Activated T-cell treated with anti-CD3 and anti-CD28 coated beads, Interleukin-2, amount 50 U/mL, for 24 hours (primary cell): ENCODE results near the gene GPC5.

Experiments
- DNase-seq: peaks from one replicate; pipeline ENCODE4 v3.0.0-alpha.2; 2020
- H3K27ac Mint-ChIP-seq: 2 replicates; pipeline ENCODE4 v1.8.0; 2020; ENCODE audit warnings: mild to moderate bottlenecking, mixed read lengths
- H3K27me3 Mint-ChIP-seq: 2 replicates; pipeline ENCODE4 v1.8.0; 2020; ENCODE audit warnings: mixed read lengths
- H3K36me3 Mint-ChIP-seq: 2 replicates; pipeline ENCODE4 v1.8.0; 2020; ENCODE audit warnings: low read depth, mixed read lengths
- H3K4me1 Mint-ChIP-seq: 2 replicates; pipeline ENCODE4 v1.8.0; 2020; ENCODE audit warnings: low read depth, mixed read lengths
- H3K4me3 Mint-ChIP-seq: 2 replicates; pipeline ENCODE4 v1.8.0; 2020; ENCODE audit warnings: mild to moderate bottlenecking, moderate library complexity, mixed read lengths
- H3K9me3 Mint-ChIP-seq: 2 replicates; pipeline ENCODE4 v1.8.0; 2020; ENCODE audit warnings: mixed read lengths

The GPC5 gene

GRCh38 chr13:91719033-91719432, 320.6 kb downstream of the GPC5 start:
- H3K4me3 Mint-ChIP-seq: no peak overlapping the region
- no peaks in the 10 kb centered on the region for H3K9me3 Mint-ChIP-seq
- no peak for DNase-seq
- H3K36me3 Mint-ChIP-seq: no peaks in the 10 kb centered on the region
- no peaks in the 10 kb centered on the region for H3K4me1 Mint-ChIP-seq
- no peaks in the 10 kb centered on the region for H3K27me3 Mint-ChIP-seq
- no peak overlapping the region for H3K27ac Mint-ChIP-seq

DNA sequence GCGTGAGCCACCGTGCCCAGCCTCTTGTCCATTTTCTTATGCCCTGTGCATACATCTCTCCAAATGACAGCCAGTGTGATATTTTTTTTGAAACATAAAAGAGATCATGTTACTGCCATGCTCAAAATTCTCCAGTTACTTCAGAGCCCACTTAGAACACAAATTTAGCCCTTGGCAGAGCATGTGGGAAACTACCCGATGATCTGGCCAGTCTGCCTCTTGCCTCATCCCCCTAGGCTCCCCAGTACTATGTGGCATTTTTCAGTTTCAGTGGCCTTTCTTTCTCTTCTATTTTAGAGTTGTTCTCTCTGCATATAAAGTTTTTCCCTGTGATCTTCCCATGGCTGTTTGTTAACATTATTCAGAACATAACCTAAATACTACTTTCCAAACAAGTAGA, 323.0 kb downstream of the GPC5 start:
- Mint-ChIP-seq H3K36me3 (no peaks in the 10 kb centered on the region), H3K27me3 (no peaks in the 10 kb centered on the region), H3K27ac (no peak overlapping the region), H3K4me3 (no peak overlapping the region), H3K4me1 (no peaks in the 10 kb centered on the region), H3K9me3 (no peaks in the 10 kb centered on the region)
- no peak for DNase-seq

- Mint-ChIP-seq H3K27ac (no peak overlapping the region), H3K36me3 (no peaks in the 10 kb centered on the region), H3K4me1 (no peaks in the 10 kb centered on the region), H3K9me3 (no peaks in the 10 kb centered on the region), H3K4me3 (no peak overlapping the region), H3K27me3 (no peaks in the 10 kb centered on the region)
- no peak for DNase-seq
Observed at GRCh38 chr13:91722267-91722884, 324.0 kb downstream of the GPC5 start.

DNA sequence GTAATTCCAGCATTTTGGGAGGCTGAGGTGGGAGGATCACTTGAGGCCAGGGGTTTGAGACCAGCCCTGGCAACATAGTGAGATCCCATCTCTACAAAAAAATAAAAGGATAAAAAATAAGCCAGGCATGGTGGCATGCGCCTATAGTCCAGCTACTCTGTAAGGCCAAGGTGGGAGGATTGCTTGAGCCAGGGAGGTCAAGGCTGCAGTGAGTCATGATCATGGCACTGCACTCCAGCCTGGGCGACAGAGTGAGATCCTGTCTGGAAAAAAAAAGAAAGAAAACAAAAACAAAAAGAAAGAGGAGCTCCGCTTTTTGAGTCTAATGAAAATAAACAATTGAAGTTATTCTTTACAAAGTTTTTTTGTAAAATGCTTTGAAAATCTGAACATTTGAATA, 326.2 kb downstream of the GPC5 start:
- no peaks in the 10 kb centered on the region for H3K4me1 Mint-ChIP-seq

GRCh38 chr13:91725646-91726045, 327.2 kb downstream of the GPC5 start:
- Mint-ChIP-seq H3K4me3 (no peak overlapping the region), H3K9me3 (no peaks in the 10 kb centered on the region), H3K4me1 (no peaks in the 10 kb centered on the region), H3K36me3 (no peaks in the 10 kb centered on the region), H3K27ac (no peak overlapping the region), H3K27me3 (no peaks in the 10 kb centered on the region)
- no peak for DNase-seq

More for the DNA sequence above, 326.2 kb downstream of the GPC5 start:
- no peak overlapping the region for H3K27ac Mint-ChIP-seq
- no peaks in the 10 kb centered on the region for H3K27me3 Mint-ChIP-seq
- no peaks in the 10 kb centered on the region for H3K9me3 Mint-ChIP-seq
- H3K4me3 Mint-ChIP-seq: no peak overlapping the region
- no peaks in the 10 kb centered on the region for H3K36me3 Mint-ChIP-seq
- DNase-seq: no peak

DNA sequence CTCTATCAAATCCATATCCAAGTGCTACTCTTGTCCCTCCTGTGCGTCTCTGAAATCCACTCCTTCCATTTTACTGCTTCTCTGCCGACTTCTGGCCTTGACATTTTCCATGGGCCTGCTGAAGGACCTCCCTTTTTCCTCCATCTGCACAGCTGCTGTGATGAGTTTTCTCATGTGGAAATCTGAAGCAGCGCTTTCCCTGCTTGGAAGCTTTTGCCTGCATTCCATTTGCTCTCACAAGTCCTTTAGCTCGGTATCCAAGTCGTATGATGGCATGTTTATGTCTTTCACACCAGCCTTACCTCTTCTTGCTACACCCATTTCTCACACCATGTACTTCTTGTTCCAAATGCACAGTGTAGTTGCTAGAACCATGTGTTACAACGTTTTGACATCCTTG, 328.2 kb downstream of the GPC5 start:
- Mint-ChIP-seq H3K4me3 (no peak overlapping the region), H3K27ac (no peak overlapping the region), H3K27me3 (no peaks in the 10 kb centered on the region), H3K36me3 (no peaks in the 10 kb centered on the region), H3K9me3 (no peaks in the 10 kb centered on the region), H3K4me1 (no peaks in the 10 kb centered on the region)
- no peak for DNase-seq

DNA sequence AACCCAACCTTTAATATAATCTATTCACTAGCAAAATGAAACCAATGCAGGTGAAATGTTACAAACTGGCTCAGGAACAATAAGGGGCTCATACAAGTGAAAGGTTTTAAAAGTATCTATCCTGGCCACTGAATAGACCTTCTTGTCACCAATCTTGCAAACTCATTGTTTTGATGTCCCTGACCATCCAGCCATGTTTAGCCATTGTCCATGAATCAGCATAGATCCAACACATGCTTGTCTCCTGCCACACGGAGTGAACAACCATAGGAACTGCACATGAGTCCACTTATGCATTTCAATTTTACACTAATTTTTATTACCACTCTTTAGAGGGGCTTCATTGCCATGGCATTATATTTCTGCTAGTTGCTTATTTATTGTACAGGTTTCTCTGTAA, 331.4 kb downstream of the GPC5 start:
- Mint-ChIP-seq H3K27me3 (no peaks in the 10 kb centered on the region), H3K9me3 (no peaks in the 10 kb centered on the region), H3K4me3 (no peak overlapping the region), H3K36me3 (no peaks in the 10 kb centered on the region), H3K4me1 (no peaks in the 10 kb centered on the region), H3K27ac (no peak overlapping the region)
- DNase-seq: no peak

DNA sequence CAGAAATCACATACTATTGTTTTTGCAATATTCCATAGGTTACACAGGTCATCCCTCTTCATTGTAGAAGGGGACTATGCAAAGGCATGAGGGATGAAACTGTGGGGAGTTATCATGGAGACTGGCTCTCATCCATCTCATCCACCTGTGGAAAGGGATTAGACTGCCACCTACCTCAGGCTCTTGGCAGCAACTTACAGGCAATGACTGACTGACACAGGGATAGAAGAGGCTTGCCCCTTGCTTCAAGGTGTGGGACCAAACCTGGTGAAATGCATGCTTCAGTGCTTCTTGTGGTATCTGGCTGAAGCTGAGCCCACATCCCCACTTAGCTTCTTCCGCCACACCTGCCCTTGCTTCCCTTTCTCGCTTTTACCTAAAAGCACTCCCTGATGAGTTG, 341.3 kb downstream of the GPC5 start:
- no peak for DNase-seq
- H3K4me3 Mint-ChIP-seq: no peak overlapping the region
- no peak overlapping the region for H3K27ac Mint-ChIP-seq
- H3K9me3 Mint-ChIP-seq: no peaks in the 10 kb centered on the region
- no peaks in the 10 kb centered on the region for H3K27me3 Mint-ChIP-seq
- H3K36me3 Mint-ChIP-seq: no peaks in the 10 kb centered on the region
- no peaks in the 10 kb centered on the region for H3K4me1 Mint-ChIP-seq

GRCh38 chr13:91740756-91741155, 342.3 kb downstream of the GPC5 start:
- no peak for DNase-seq
- no peaks in the 10 kb centered on the region for H3K27me3 Mint-ChIP-seq
- no peaks in the 10 kb centered on the region for H3K4me1 Mint-ChIP-seq
- H3K9me3 Mint-ChIP-seq: no peaks in the 10 kb centered on the region
- no peak overlapping the region for H3K27ac Mint-ChIP-seq
- no peaks in the 10 kb centered on the region for H3K36me3 Mint-ChIP-seq
- H3K4me3 Mint-ChIP-seq: no peak overlapping the region

- Mint-ChIP-seq H3K4me3 (no peak overlapping the region), H3K9me3 (no peaks in the 10 kb centered on the region), H3K27ac (no peak overlapping the region), H3K4me1 (no peaks in the 10 kb centered on the region), H3K36me3 (no peaks in the 10 kb centered on the region), H3K27me3 (no peaks in the 10 kb centered on the region)
- DNase-seq: no peak
Observed at GRCh38 chr13:91741925-91742324, 343.5 kb downstream of the GPC5 start.

DNA sequence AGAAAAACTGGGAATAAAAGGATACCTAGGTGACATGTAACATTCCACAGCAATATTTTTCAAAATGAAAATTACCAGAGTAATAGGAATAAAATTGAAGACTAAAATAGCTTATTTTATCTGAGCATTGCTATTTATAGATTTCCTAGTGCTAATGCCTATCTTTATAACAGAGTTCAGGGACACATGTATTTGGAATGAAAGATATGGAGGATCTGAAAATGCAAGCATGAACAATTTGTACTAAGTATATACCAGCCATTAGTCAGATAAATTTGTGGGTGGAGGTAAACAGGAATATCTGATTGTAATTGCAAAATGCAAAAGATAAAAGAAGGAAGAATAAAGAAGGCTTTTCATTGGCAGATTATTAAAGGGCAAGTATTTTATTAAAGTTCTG, 345.9 kb downstream of the GPC5 start:
- no peaks in the 10 kb centered on the region for H3K9me3 Mint-ChIP-seq
- H3K27ac Mint-ChIP-seq: no peak overlapping the region
- H3K36me3 Mint-ChIP-seq: no peaks in the 10 kb centered on the region
- DNase-seq: no peak
- no peaks in the 10 kb centered on the region for H3K27me3 Mint-ChIP-seq
- no peaks in the 10 kb centered on the region for H3K4me1 Mint-ChIP-seq
- no peak overlapping the region for H3K4me3 Mint-ChIP-seq

DNA sequence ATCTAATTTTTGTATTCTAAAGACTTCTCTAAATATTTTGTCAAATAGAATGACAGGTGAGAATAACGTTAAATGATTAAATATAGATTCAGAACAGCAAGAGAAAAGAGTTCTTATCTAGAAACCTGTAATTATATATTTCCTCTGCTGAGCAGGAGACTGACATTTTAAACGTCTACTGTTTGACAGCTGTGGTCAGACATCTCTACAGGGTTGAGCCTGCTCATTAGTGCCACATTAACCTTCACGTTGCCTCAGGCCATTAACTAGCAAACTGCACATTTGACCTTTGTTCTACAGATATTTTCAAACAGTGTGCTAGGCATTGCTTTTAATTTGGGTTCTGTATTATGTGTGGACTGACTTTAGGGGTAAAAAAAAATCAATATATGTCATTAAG, 347.5 kb downstream of the GPC5 start:
- no peaks in the 10 kb centered on the region for H3K9me3 Mint-ChIP-seq
- H3K36me3 Mint-ChIP-seq: no peaks in the 10 kb centered on the region
- no peaks in the 10 kb centered on the region for H3K27me3 Mint-ChIP-seq
- H3K4me3 Mint-ChIP-seq: no peak overlapping the region
- H3K27ac Mint-ChIP-seq: no peak overlapping the region
- no peaks in the 10 kb centered on the region for H3K4me1 Mint-ChIP-seq
- DNase-seq: no peak

- no peaks in the 10 kb centered on the region for H3K4me1 Mint-ChIP-seq
- no peaks in the 10 kb centered on the region for H3K36me3 Mint-ChIP-seq
- no peak overlapping the region for H3K27ac Mint-ChIP-seq
- no peak for DNase-seq
- H3K9me3 Mint-ChIP-seq: no peaks in the 10 kb centered on the region
- H3K4me3 Mint-ChIP-seq: no peak overlapping the region
- no peaks in the 10 kb centered on the region for H3K27me3 Mint-ChIP-seq
Observed at GRCh38 chr13:91747186-91747585, 348.8 kb downstream of the GPC5 start.

DNA sequence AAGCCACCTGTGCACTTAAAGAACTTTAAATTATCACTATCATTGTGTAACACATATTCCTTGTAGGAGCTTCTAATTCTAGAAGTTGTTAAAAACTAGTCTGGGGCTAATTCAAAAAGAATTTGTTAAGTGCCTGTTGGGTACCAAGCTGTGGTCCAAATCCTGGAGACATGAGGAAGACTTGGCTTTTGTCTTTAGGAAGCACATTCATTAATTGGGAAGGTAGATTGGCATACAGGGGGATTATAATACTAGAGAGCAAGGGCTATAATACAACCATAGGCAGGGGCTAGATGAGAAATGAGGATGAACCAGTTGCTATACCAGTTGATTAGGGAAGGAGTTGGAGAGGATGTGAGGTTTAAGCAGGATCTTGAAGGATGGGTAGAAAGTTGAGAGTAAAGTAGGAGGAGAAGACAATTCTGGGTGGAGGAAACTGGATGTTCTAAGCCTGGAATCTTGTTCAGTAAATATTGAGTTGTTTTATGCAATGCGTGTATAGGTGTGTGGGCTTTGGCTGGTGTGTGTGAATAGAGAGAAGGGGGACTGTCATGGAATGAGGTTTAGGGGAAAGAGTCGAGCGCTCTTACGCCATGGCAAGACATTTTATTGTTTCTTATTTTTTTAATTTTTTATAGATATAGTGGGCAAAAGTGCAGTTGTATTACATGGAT, 350.1 kb downstream of the GPC5 start:
- no peaks in the 10 kb centered on the region for H3K27me3 Mint-ChIP-seq
- DNase-seq: no peak
- H3K4me3 Mint-ChIP-seq: no peak overlapping the region
- H3K4me1 Mint-ChIP-seq: no peaks in the 10 kb centered on the region
- no peaks in the 10 kb centered on the region for H3K9me3 Mint-ChIP-seq
- H3K36me3 Mint-ChIP-seq: no peaks in the 10 kb centered on the region
- no peak overlapping the region for H3K27ac Mint-ChIP-seq

GRCh38 chr13:91758724-91759123, 360.3 kb downstream of the GPC5 start:
- Mint-ChIP-seq H3K4me1 (no peaks in the 10 kb centered on the region), H3K4me3 (no peak overlapping the region), H3K27ac (no peak overlapping the region), H3K27me3 (no peaks in the 10 kb centered on the region), H3K9me3 (no peaks in the 10 kb centered on the region), H3K36me3 (no peaks in the 10 kb centered on the region)
- DNase-seq: no peak

- no peaks in the 10 kb centered on the region for H3K36me3 Mint-ChIP-seq
- H3K27ac Mint-ChIP-seq: no peak overlapping the region
- H3K27me3 Mint-ChIP-seq: no peaks in the 10 kb centered on the region
- no peaks in the 10 kb centered on the region for H3K9me3 Mint-ChIP-seq
- no peak overlapping the region for H3K4me3 Mint-ChIP-seq
- H3K4me1 Mint-ChIP-seq: no peaks in the 10 kb centered on the region
- DNase-seq: no peak
Observed at GRCh38 chr13:91762957-91763356, 364.5 kb downstream of the GPC5 start.
